Calu3 (cell line): ENCODE results near the gene TTC39A. TPM values are rescaled to one million over a fixed set of nuclear protein-coding genes. Genes with fewer than 3 reads are reported as not detected.

ENCODE experiments used
- BruUV-seq: library from RNA; stranded (reverse); fragments of 400-500 nt; replicated peaks from 2 replicates; lab custom pipeline; 2021; lab: Mats Ljungman, UMichigan
- CTCF ChIA-PET: fragments of 300-600 bp; sonication (Branson Sonifier 250); formaldehyde crosslinking; loops from one replicate; lab custom pipeline; 2022; ENCODE audit warnings: antibody characterized with exemption; lab: Charles Lee
- DNase-seq: peaks from one replicate; pipeline ENCODE4 v3.0.0; 2022
- H3K27ac Mint-ChIP-seq: one replicate; pipeline ENCODE4 v1.8.0; 2022; ENCODE audit warnings: mixed read lengths; ENCODE audit not compliant: unreplicated experiment
- H3K27me3 Mint-ChIP-seq: one replicate; pipeline ENCODE4 v1.8.0; 2022; ENCODE audit warnings: mixed read lengths; ENCODE audit not compliant: unreplicated experiment
- H3K36me3 Mint-ChIP-seq: one replicate; pipeline ENCODE4 v1.8.0; 2022; ENCODE audit warnings: mild to moderate bottlenecking, moderate library complexity, mixed read lengths; ENCODE audit not compliant: insufficient read depth, unreplicated experiment
- H3K4me1 Mint-ChIP-seq: one replicate; pipeline ENCODE4 v1.8.0; 2022; ENCODE audit warnings: mild to moderate bottlenecking, low read depth, mixed read lengths; ENCODE audit not compliant: unreplicated experiment
- H3K4me3 Mint-ChIP-seq: one replicate; pipeline ENCODE4 v1.8.0; 2022; ENCODE audit warnings: mild to moderate bottlenecking, low read depth, moderate library complexity, mixed read lengths; ENCODE audit not compliant: unreplicated experiment
- H3K9me3 Mint-ChIP-seq: one replicate; pipeline ENCODE4 v1.8.0; 2022; ENCODE audit warnings: low read depth, mixed read lengths; ENCODE audit not compliant: unreplicated experiment
- intact Hi-C: fragments of 100-400 bp; cut with micrococcal nuclease; formaldehyde crosslinking; loops from one replicate; pipeline ENCODE4 v1.10.0; 2022; ENCODE audit not compliant: unreplicated experiment
- total RNA-seq: library from RNA; stranded (reverse); gene quantifications from 2 replicates; pipeline ENCODE4 v1.2.3, GENCODE V29; 2022
- TF ChIP-seq, protein P1 (sequence below): fragments of 200-600 bp; IDR thresholded peaks from one replicate; pipeline ENCODE4 v1.8.0; 2022; ENCODE audit warnings: antibody characterized with exemption; ENCODE audit not compliant: unreplicated experiment

Gene TTC39A
- total RNA-seq, 1 experiment from 2014 or later, result 18.8 TPM

- no TSS peak for BruUV-seq
Measured at GRCh38 chr1:51288578-51288977, 41.8 kb downstream of the TTC39A start.

DNA sequence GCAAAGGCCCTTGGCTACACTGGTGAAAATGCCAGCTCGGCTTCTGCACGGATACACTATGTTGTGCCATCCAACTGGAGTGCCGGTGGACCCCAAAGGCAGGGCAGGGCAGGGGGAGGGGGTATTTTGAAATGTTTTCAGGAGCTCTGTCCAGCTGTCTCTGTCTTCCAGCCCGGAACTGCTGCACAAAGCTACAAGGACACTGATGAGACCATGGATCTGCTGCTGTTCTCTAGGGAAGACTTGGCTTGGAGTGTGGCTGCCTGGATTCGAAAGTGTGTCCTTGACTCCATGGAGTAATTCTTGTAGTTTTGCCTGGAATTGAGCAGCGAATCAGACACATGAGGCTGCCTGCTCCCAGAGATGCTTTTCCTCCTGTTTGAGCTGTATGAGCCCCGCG is 42.4 kb downstream of the TTC39A start:
- H3K4me3 Mint-ChIP-seq, result no peak overlapping the region
- no peak overlapping the region for H3K27ac Mint-ChIP-seq
- H3K9me3 Mint-ChIP-seq, result no peaks in the 10 kb centered on the region
- intact Hi-C loops, result no loop called here
- no peaks in the 10 kb centered on the region for H3K27me3 Mint-ChIP-seq
- TF ChIP-seq, protein P1, sequence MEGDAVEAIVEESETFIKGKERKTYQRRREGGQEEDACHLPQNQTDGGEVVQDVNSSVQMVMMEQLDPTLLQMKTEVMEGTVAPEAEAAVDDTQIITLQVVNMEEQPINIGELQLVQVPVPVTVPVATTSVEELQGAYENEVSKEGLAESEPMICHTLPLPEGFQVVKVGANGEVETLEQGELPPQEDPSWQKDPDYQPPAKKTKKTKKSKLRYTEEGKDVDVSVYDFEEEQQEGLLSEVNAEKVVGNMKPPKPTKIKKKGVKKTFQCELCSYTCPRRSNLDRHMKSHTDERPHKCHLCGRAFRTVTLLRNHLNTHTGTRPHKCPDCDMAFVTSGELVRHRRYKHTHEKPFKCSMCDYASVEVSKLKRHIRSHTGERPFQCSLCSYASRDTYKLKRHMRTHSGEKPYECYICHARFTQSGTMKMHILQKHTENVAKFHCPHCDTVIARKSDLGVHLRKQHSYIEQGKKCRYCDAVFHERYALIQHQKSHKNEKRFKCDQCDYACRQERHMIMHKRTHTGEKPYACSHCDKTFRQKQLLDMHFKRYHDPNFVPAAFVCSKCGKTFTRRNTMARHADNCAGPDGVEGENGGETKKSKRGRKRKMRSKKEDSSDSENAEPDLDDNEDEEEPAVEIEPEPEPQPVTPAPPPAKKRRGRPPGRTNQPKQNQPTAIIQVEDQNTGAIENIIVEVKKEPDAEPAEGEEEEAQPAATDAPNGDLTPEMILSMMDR, result no peak
- BruUV-seq, result no TSS peak
- H3K4me1 Mint-ChIP-seq, result peaks cover 16% of the 10 kb centered on the region
- H3K36me3 Mint-ChIP-seq, result peaks cover 8% of the 10 kb centered on the region
- no peak for DNase-seq
- CTCF ChIA-PET, result no interaction called here

More at GRCh38 chr1:51288578-51288977, 41.8 kb downstream of the TTC39A start:
- H3K9me3 Mint-ChIP-seq, result no peaks in the 10 kb centered on the region
- peaks cover 13% of the 10 kb centered on the region for H3K4me1 Mint-ChIP-seq
- intact Hi-C loops, result no loop called here
- TF ChIP-seq, protein P1, result no peak
- peaks cover 5% of the 10 kb centered on the region for H3K36me3 Mint-ChIP-seq
- H3K4me3 Mint-ChIP-seq, result no peak overlapping the region
- H3K27me3 Mint-ChIP-seq, result no peaks in the 10 kb centered on the region
- no peak overlapping the region for H3K27ac Mint-ChIP-seq
- CTCF ChIA-PET, result no interaction called here
- no peak for DNase-seq

GRCh38 chr1:51285055-51285454 is 45.3 kb downstream of the TTC39A start:
- intact Hi-C loops, result no loop called here
- Mint-ChIP-seq H3K4me1 (peaks cover 16% of the 10 kb centered on the region), H3K27me3 (no peaks in the 10 kb centered on the region), H3K9me3 (no peaks in the 10 kb centered on the region), H3K27ac (no peak overlapping the region), H3K4me3 (no peak overlapping the region), H3K36me3 (peaks cover 11% of the 10 kb centered on the region)
- TF ChIP-seq, protein P1, result no peak
- DNase-seq, result no peak
- BruUV-seq, result no TSS peak
- CTCF ChIA-PET, result no interaction called here

GRCh38 chr1:51284487-51284954 is 45.8 kb downstream of the TTC39A start:
- Mint-ChIP-seq H3K27me3 (no peaks in the 10 kb centered on the region), H3K36me3 (peaks cover 11% of the 10 kb centered on the region), H3K4me3 (no peak overlapping the region), H3K27ac (peak overlapping the region; percentile 48), H3K9me3 (no peaks in the 10 kb centered on the region), H3K4me1 (peaks cover 16% of the 10 kb centered on the region)
- BruUV-seq, result no TSS peak
- TF ChIP-seq, protein P1, result no peak
- peak; percentile 53 for DNase-seq
- intact Hi-C loops, result no loop called here
- CTCF ChIA-PET, result interaction anchor here (0.7 kb wide), 1 partner anchor 37 kb away, joined by 3 read pairs; no protein-coding TSS in a partner anchor
